Kidney (tissue), 14 donors: ENCODE data around the gene TRIM47. TPM values are rescaled to one million over a fixed set of nuclear protein-coding genes. Genes with fewer than 3 reads are reported as not detected.
"Not testable (repeated sequence)": the region's sequence is repeated elsewhere in the genome, so short reads cannot be mapped to it uniquely, and the experiment has no call there.

Experiments used
- DNase-seq, 5 donors: peaks; one replicate each; pipeline ENCODE4 v3.0.0-alpha.2; 2013 to 2020
- FAIRE-seq: peaks from 2 replicates; lab custom pipeline; 2012; peaks lifted over from hg19 to GRCh38; lab: Jason Lieb, UNC
- H3K27ac ChIP-seq, 2 donors: one replicate each; pipeline ENCODE4 v1.7.0; 2013; ENCODE audit warnings: low read depth in 2 of 2, low read length in 2 of 2, inconsistent platforms in 1 of 2
- H3K27me3 ChIP-seq: one replicate; pipeline ENCODE4 v1.7.1; 2013; ENCODE audit warnings: low read length, inconsistent platforms; ENCODE audit not compliant: control insufficient read depth, insufficient read depth
- H3K36me3 ChIP-seq, 3 donors: one replicate each; pipeline versions ENCODE4 v1.7.0 to v1.7.1; 2013; ENCODE audit warnings: low read length in 3 of 3, control low read depth in 1 of 3, inconsistent platforms in 1 of 3; ENCODE audit not compliant: insufficient read depth in 3 of 3, control insufficient read depth in 2 of 3
- H3K4me1 ChIP-seq, 3 donors: one replicate each; pipeline versions ENCODE4 v1.7.0 to v1.7.1; 2013; ENCODE audit warnings: low read length in 3 of 3, inconsistent platforms in 1 of 3, low read depth in 1 of 3; ENCODE audit not compliant: control insufficient read depth in 2 of 3, insufficient read depth in 2 of 3
- H3K4me3 ChIP-seq, 3 donors: one replicate each; pipeline versions ENCODE4 v1.7.0 to v1.8.1; 2013; ENCODE audit warnings: low read length in 3 of 3, control low read depth in 1 of 3, inconsistent platforms in 1 of 3
- H3K9ac ChIP-seq, 3 donors: one replicate each; pipeline versions ENCODE4 v1.7.0 to v1.7.1; 2013; ENCODE audit warnings: low read length in 3 of 3, control low read depth in 1 of 3, inconsistent platforms in 1 of 3
- H3K9me3 ChIP-seq, 3 donors: one replicate each; pipeline versions ENCODE4 v1.7.0 to v1.7.1; 2013; ENCODE audit warnings: low read length in 3 of 3, control low read depth in 1 of 3, inconsistent platforms in 1 of 3; ENCODE audit not compliant: control insufficient read depth in 2 of 3, insufficient read depth in 1 of 3
- intact Hi-C: fragments of 100-400 bp; cut with DNase I; formaldehyde crosslinking; loops from one replicate; pipeline ENCODE4 v1.11.1; 2022
- polyA plus RNA-seq: library from polyadenylated mRNA; stranded (reverse); fragments of 350-450 nt; fragmentation: Illumina TruSeq; extraction: RNeasy Lipid Tissue Mini Kit (QIAGEN cat#74804); gene quantifications from one replicate; pipeline ENCODE4 v1.2.3, GENCODE V29; 2014; ENCODE audit warnings: low read depth, low replicate concordance; ENCODE audit not compliant: insufficient read depth
- total RNA-seq: library from RNA; stranded (reverse); fragmentation: NEBNext Ultra II Directional; extraction: Animal tissue kit (Norgen Biotek cat#: 25700); gene quantifications from one replicate; pipeline ENCODE4 v1.2.1, GENCODE V29; 2021
- TF ChIP-seq, protein P1 (sequence below): IDR thresholded peaks from 3 replicates; pipeline ENCODE4 v1.5.1; 2012; ENCODE audit warnings: mild to moderate bottlenecking, moderate library complexity, borderline replicate concordance; ENCODE audit not compliant: insufficient read depth; ENCODE audit errors: extremely low read depth
- donor health status: control.
- donor health status: control.
- donor health status: control.
- donor health status: control.
- donor health status: control.
- donor health status: DM: yes; HTN: yes; CAD: no.
- donor health status: Normal renal cell carcinoma (clear cell type).

The TRIM47 gene
- total and polyA plus RNA-seq, 2 donors from 2014 or later, result 95.0 to 118 TPM

DNA sequence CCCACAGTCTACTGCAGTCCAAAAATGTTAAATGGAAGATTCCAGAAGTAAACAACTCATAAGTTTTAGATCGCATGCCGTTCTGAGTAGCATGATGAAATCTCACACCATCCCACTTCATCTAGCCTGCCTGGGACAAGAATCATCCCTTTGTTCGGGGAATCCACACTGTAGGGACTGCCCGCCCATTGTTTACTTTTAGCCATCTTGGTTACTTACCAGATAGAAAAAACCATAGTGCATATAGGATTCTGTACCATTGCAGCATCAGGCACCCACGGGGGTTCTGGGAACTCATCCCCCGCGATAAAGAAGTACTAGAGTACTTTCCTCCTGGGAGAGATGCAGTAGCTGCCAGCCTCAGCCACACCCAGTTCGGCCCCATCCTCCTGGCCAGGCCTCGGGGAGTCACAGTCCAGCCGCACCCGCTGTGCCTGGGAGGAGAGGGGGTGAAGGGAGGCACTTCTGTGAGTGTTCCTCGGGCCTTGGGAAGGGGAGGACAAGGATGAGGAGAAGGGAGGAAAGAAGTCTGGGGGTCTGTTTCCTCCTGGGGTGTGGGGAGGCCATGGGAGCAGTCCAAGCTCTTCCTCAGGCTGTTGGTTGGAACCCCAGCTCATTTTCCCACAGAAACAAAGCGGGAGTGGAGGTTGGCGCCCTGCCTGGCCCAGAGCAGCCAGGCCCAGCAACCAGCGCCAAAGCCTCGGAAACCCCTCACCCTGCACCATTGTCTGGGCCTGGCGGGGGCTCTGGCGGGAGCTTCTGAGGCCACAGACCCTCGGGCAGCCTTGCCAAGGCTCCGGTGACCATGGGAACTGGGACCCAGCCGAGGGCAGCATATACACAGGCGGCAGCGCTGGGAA, 8.9 kb downstream of the TRIM47 start:
- no peaks in the 10 kb centered on the region for H3K9me3 ChIP-seq
- TF ChIP-seq, protein P1, sequence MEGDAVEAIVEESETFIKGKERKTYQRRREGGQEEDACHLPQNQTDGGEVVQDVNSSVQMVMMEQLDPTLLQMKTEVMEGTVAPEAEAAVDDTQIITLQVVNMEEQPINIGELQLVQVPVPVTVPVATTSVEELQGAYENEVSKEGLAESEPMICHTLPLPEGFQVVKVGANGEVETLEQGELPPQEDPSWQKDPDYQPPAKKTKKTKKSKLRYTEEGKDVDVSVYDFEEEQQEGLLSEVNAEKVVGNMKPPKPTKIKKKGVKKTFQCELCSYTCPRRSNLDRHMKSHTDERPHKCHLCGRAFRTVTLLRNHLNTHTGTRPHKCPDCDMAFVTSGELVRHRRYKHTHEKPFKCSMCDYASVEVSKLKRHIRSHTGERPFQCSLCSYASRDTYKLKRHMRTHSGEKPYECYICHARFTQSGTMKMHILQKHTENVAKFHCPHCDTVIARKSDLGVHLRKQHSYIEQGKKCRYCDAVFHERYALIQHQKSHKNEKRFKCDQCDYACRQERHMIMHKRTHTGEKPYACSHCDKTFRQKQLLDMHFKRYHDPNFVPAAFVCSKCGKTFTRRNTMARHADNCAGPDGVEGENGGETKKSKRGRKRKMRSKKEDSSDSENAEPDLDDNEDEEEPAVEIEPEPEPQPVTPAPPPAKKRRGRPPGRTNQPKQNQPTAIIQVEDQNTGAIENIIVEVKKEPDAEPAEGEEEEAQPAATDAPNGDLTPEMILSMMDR, result no peak
- no peak overlapping the region for H3K9ac ChIP-seq
- DNase-seq (peak in 1 of 5 donors; percentile 39), FAIRE-seq (no peak)
- no peak overlapping the region for H3K4me3 ChIP-seq
- intact Hi-C loops, result no loop called here
- H3K4me1 ChIP-seq, result peaks cover 0 to 13% (median 10%) of the 10 kb centered on the region in 3 donors
- H3K27me3 ChIP-seq, result no peaks in the 10 kb centered on the region
- no peak overlapping the region for H3K27ac ChIP-seq
- H3K36me3 ChIP-seq, result no peaks in the 10 kb centered on the region

DNA sequence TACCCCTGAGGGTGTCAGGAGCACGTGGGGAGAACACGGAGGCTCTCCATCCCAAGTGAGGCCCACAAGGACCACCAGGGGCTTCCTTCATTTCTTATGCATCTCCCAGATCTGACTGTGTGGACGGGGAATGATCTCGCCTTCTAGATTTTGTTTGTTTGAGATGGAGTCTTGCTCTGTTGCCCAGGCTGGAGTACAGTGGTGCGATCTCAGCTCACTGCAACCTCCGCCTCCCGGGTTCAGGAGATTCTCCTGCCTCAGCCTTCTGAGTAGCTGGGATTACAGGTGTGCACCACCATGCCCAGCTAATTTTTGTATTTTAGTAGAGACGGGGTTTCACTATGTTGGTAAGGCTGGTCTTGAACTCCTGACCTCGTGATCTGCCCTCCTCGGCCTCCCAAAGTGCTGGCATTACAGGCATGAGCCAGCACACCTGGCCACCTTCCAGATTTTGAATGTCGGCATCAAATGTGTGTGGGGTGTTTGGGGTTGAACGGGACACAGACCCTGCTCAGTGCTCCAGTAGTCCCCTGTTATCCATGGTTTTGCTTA, 9.6 kb downstream of the TRIM47 start:
- H3K36me3 ChIP-seq, H3K9ac ChIP-seq, H3K9me3 ChIP-seq, FAIRE-seq, H3K4me3 ChIP-seq, H3K27ac ChIP-seq, intact Hi-C loops, H3K27me3 ChIP-seq, DNase-seq: not testable (repeated sequence)
- H3K4me1 ChIP-seq, result peaks cover 0 to 15% (median 10%) of the 10 kb centered on the region in 3 donors

DNA sequence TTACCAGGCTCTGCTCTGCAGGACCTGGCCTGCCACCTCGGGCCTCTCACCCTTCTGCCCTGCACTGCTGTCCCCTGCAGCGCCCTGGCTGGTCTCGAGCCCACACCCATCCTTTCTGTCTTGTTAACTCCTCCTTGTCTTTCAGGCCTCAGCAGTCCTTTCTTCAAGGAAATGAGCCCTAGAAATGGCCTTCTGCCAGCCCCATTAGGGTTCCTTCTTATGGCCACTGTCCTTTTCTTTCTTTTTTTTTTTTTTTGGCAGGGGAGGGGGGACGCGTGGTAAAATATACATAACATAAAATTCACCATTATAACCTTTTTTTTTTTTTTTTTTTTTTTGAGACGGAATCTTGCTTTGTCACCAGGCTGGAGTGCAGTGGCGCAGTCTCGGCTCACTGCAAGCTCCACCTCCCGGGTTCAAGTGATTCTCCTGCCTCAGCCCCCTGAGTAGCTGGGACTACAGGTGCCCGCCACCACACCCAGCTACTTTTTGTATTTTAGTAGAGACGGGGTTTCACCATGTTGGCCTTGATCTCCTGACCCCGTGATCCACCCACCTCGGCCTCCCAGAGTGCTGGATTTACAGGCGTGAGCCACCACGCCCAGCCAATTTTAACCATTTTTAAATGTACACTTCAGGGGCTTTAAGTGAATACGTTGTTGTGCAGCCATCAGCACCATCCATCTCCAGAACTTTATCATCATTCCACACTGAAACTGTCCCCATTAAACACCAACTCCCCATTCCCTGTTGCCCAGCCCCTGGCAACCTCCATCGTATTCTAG, 12.8 kb downstream of the TRIM47 start:
- intact Hi-C loops, H3K9me3 ChIP-seq, DNase-seq, H3K4me3 ChIP-seq, H3K27ac ChIP-seq, FAIRE-seq, H3K4me1 ChIP-seq, H3K9ac ChIP-seq, H3K27me3 ChIP-seq, H3K36me3 ChIP-seq: not testable (repeated sequence)

DNA sequence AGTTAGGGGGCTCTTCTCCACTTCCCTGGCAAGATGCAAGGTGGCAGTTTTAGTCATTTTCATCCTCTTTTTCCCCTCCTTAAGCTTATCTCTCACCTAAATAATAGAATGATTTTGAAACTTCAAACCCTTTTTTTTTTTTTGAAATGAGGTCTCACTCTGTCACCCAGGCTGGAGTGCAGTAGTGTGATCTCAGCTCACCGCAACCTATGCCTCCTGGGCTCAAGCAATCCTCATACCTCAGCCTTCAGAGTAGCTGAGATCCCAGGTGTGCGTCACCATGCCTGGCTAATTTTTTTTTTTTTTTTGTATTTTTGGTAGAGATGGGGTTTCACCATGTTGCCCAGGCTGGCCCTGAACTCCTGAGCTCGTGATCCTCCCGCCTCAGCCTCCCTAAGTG, 13.5 kb downstream of the TRIM47 start:
- H3K9me3 ChIP-seq, H3K4me3 ChIP-seq, intact Hi-C loops, FAIRE-seq, DNase-seq, H3K36me3 ChIP-seq, H3K9ac ChIP-seq, H3K4me1 ChIP-seq, H3K27me3 ChIP-seq: not testable (repeated sequence)
- peak overlapping the region; percentile 22 to 28 for H3K27ac ChIP-seq
